Calu3 (cell line): ENCODE data around the gene SMOC2. TPM values are rescaled to one million over a fixed set of nuclear protein-coding genes. Genes with fewer than 3 reads are reported as not detected.

Source experiments
- BruUV-seq: library from RNA; stranded (reverse); fragments of 400-500 nt; replicated peaks from 2 replicates; lab custom pipeline; 2021; lab: Mats Ljungman, UMichigan
- CTCF ChIA-PET: fragments of 300-600 bp; sonication (Branson Sonifier 250); formaldehyde crosslinking; loops from one replicate; lab custom pipeline; 2022; ENCODE audit warnings: antibody characterized with exemption; lab: Charles Lee
- DNase-seq: peaks from one replicate; pipeline ENCODE4 v3.0.0; 2022
- H3K27ac Mint-ChIP-seq: one replicate; pipeline ENCODE4 v1.8.0; 2022; ENCODE audit warnings: mixed read lengths; ENCODE audit not compliant: unreplicated experiment
- H3K27me3 Mint-ChIP-seq: one replicate; pipeline ENCODE4 v1.8.0; 2022; ENCODE audit warnings: mixed read lengths; ENCODE audit not compliant: unreplicated experiment
- H3K36me3 Mint-ChIP-seq: one replicate; pipeline ENCODE4 v1.8.0; 2022; ENCODE audit warnings: mild to moderate bottlenecking, moderate library complexity, mixed read lengths; ENCODE audit not compliant: insufficient read depth, unreplicated experiment
- H3K4me1 Mint-ChIP-seq: one replicate; pipeline ENCODE4 v1.8.0; 2022; ENCODE audit warnings: mild to moderate bottlenecking, low read depth, mixed read lengths; ENCODE audit not compliant: unreplicated experiment
- H3K4me3 Mint-ChIP-seq: one replicate; pipeline ENCODE4 v1.8.0; 2022; ENCODE audit warnings: mild to moderate bottlenecking, low read depth, moderate library complexity, mixed read lengths; ENCODE audit not compliant: unreplicated experiment
- H3K9me3 Mint-ChIP-seq: one replicate; pipeline ENCODE4 v1.8.0; 2022; ENCODE audit warnings: low read depth, mixed read lengths; ENCODE audit not compliant: unreplicated experiment
- CTCF ChIP-seq: fragments of 200-600 bp; IDR thresholded peaks from one replicate; pipeline ENCODE4 v1.8.0; 2022; ENCODE audit warnings: antibody characterized with exemption; ENCODE audit not compliant: unreplicated experiment
- intact Hi-C: fragments of 100-400 bp; cut with micrococcal nuclease; formaldehyde crosslinking; loops from one replicate; pipeline ENCODE4 v1.10.0; 2022; ENCODE audit not compliant: unreplicated experiment
- total RNA-seq: library from RNA; stranded (reverse); gene quantifications from 2 replicates; pipeline ENCODE4 v1.2.3, GENCODE V29; 2022

SMOC2 gene
- total RNA-seq, 1 experiment from 2014 or later: 1.1 TPM

DNA sequence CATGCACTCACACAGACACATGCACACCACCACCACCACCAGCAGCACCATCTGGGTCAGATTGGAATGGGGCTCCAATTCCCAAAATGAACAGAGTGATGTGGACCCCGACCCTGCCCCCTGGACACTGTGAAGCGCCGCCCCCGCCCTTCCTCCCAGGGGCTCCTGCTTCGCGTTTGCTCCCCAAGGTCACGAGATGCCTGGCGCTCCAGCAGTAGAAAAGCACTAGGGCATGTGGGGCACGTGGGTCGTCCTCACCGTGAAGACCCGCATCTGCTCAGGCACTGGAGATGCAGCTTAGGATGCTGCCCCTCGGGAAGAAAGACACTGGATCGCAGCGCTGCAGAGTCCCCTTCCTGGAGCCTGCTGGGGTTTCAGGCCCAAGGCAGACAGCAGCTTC, 184.0 kb downstream of the SMOC2 start:
- no peak for DNase-seq
- Mint-ChIP-seq H3K36me3 (no peaks in the 10 kb centered on the region), H3K27ac (no peak overlapping the region), H3K27me3 (no peaks in the 10 kb centered on the region), H3K4me3 (no peak overlapping the region), H3K9me3 (no peaks in the 10 kb centered on the region), H3K4me1 (peaks cover 13% of the 10 kb centered on the region)
- TF ChIP-seq CTCF: no peak
- intact Hi-C loops: loop anchor here (10.0 kb wide), 1 partner anchor 190 kb away; no protein-coding TSS in a partner anchor
- no TSS peak for BruUV-seq
- CTCF ChIA-PET: no interaction called here

DNA sequence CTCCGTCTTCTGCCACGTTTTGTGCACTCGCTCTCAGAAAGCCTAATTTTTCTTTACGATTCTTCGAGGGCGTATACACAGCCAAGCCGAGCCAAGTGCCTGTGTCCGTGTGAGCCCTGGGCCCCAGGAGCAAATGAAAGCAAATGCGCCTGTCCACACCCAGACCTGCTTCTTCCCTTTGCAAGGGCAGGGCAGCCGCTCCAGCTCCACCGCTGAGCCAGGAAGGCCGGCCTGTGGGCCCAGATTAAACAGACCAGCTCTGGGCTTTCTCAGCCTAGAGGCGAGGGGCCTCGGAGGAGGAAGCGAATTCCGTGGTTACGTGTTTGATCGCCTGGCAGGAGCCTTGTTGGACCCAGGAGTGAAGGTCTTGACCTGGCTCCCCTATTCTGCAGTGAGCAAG, 184.6 kb downstream of the SMOC2 start:
- no peaks in the 10 kb centered on the region for H3K27me3 Mint-ChIP-seq
- TF ChIP-seq CTCF: no peak
- no peak overlapping the region for H3K27ac Mint-ChIP-seq
- H3K36me3 Mint-ChIP-seq: no peaks in the 10 kb centered on the region
- intact Hi-C loops: loop anchor here (10.0 kb wide), 1 partner anchor 189 kb away; no protein-coding TSS in a partner anchor
- no peak overlapping the region for H3K4me3 Mint-ChIP-seq
- CTCF ChIA-PET: interaction anchor here (0.6 kb wide), 1 partner anchor 72 kb away, joined by 4 read pairs; no protein-coding TSS in a partner anchor
- H3K9me3 Mint-ChIP-seq: no peaks in the 10 kb centered on the region
- BruUV-seq: no TSS peak
- H3K4me1 Mint-ChIP-seq: peaks cover 8% of the 10 kb centered on the region
- no peak for DNase-seq

- no peak overlapping the region for H3K27ac Mint-ChIP-seq
- H3K4me1 Mint-ChIP-seq: peaks cover 11% of the 10 kb centered on the region
- no peaks in the 10 kb centered on the region for H3K27me3 Mint-ChIP-seq
- BruUV-seq: no TSS peak
- DNase-seq: no peak
- peaks cover 2% of the 10 kb centered on the region for H3K9me3 Mint-ChIP-seq
- no peaks in the 10 kb centered on the region for H3K36me3 Mint-ChIP-seq
- intact Hi-C loops: loop anchor here (10.0 kb wide), 1 partner anchor 189 kb away; no protein-coding TSS in a partner anchor
- no peak overlapping the region for H3K4me3 Mint-ChIP-seq
- CTCF ChIA-PET: interaction anchor here (0.6 kb wide), 1 partner anchor 72 kb away, joined by 4 read pairs; no protein-coding TSS in a partner anchor
- no peak for TF ChIP-seq CTCF
Measured at GRCh38 chr6:168626046-168626602, 185.1 kb downstream of the SMOC2 start.

GRCh38 chr6:168627506-168628175, 186.7 kb downstream of the SMOC2 start:
- H3K9me3 Mint-ChIP-seq: peaks cover 2% of the 10 kb centered on the region
- CTCF ChIA-PET: interaction anchor here (0.6 kb wide), 1 partner anchor 40 kb away, joined by 3 read pairs; no protein-coding TSS in a partner anchor
- BruUV-seq: no TSS peak
- intact Hi-C loops: loop anchor here (10.0 kb wide), 1 partner anchor 187 kb away; no protein-coding TSS in a partner anchor
- H3K36me3 Mint-ChIP-seq: no peaks in the 10 kb centered on the region
- no peaks in the 10 kb centered on the region for H3K27me3 Mint-ChIP-seq
- no peak for DNase-seq
- no peak overlapping the region for H3K27ac Mint-ChIP-seq
- peaks cover 19% of the 10 kb centered on the region for H3K4me1 Mint-ChIP-seq
- no peak for TF ChIP-seq CTCF
- H3K4me3 Mint-ChIP-seq: no peak overlapping the region
